HepG2 (cell line): ENCODE data around the gene JPH4. TPM values are rescaled to one million over a fixed set of nuclear protein-coding genes. Genes with fewer than 3 reads are reported as not detected.

ENCODE experiments used
- AKNA ChIP-seq: sonication (generic); formaldehyde crosslinking; IDR thresholded peaks from 2 replicates; pipeline ENCODE4 v1.4.0; 2020; ENCODE audit warnings: missing genetic modification reagents, borderline replicate concordance
- ATF1 ChIP-seq: IDR thresholded peaks from 2 replicates; pipeline ENCODE4 v1.6.1; 2016; ENCODE audit warnings: mild to moderate bottlenecking, control low read depth
- CTCF ChIP-seq: sonication (generic); formaldehyde crosslinking; IDR thresholded peaks from 2 replicates; pipeline ENCODE4 v1.5.0; 2020; ENCODE audit warnings: mild to moderate bottlenecking, missing genetic modification reagents, moderate library complexity
- ELF4 ChIP-seq: sonication (generic); formaldehyde crosslinking; IDR thresholded peaks from 2 replicates; pipeline ENCODE4 v1.5.0; 2020; ENCODE audit warnings: missing genetic modification reagents, mild to moderate bottlenecking, moderate library complexity, borderline replicate concordance
- ETS1 ChIP-seq: sonication (generic); formaldehyde crosslinking; IDR thresholded peaks from 2 replicates; pipeline ENCODE4 v1.4.0; 2020; ENCODE audit warnings: missing genetic modification reagents
- GPN1 ChIP-seq: sonication (generic); formaldehyde crosslinking; IDR thresholded peaks from 2 replicates; pipeline ENCODE4 v1.5.1; 2020; ENCODE audit warnings: missing genetic modification reagents, borderline replicate concordance
- ISL2 ChIP-seq: sonication (generic); formaldehyde crosslinking; IDR thresholded peaks from 2 replicates; pipeline ENCODE4 v1.5.0; 2020; ENCODE audit warnings: missing genetic modification reagents
- MIXL1 ChIP-seq: IDR thresholded peaks from 2 replicates; pipeline ENCODE4 v1.6.1; 2016
- ZBTB42 ChIP-seq: sonication (generic); formaldehyde crosslinking; IDR thresholded peaks from 2 replicates; pipeline ENCODE4 v1.5.0; 2020; ENCODE audit warnings: mild to moderate bottlenecking, missing genetic modification reagents
- ZKSCAN1 ChIP-seq: fragments of 150-350 bp; IDR thresholded peaks from 2 replicates; pipeline ENCODE4 v1.6.1; 2014; ENCODE audit warnings: low read length
- ZKSCAN8 ChIP-seq: IDR thresholded peaks from 2 replicates; pipeline ENCODE4 v1.6.1; 2016; ENCODE audit warnings: borderline replicate concordance, missing genetic modification reagents, missing compliant biosample characterization
- ZNF317 ChIP-seq: sonication (generic); formaldehyde crosslinking; IDR thresholded peaks from 2 replicates; pipeline ENCODE4 v1.5.0; 2020; ENCODE audit warnings: mild to moderate bottlenecking, missing genetic modification reagents
- ZNF468 ChIP-seq: sonication (generic); formaldehyde crosslinking; IDR thresholded peaks from 2 replicates; pipeline ENCODE4 v1.8.0; 2022; ENCODE audit warnings: mild to moderate bottlenecking, moderate library complexity, missing genetic modification reagents
- ZNF549 ChIP-seq: sonication (generic); formaldehyde crosslinking; IDR thresholded peaks from 2 replicates; pipeline ENCODE4 v1.5.0; 2020; ENCODE audit warnings: missing genetic modification reagents
- ZNF614 ChIP-seq: IDR thresholded peaks from 2 replicates; pipeline ENCODE4 v1.6.1; 2018; ENCODE audit warnings: missing biosample characterization, missing genetic modification reagents, inconsistent platforms, borderline replicate concordance
- ZNF703 ChIP-seq: sonication (generic); formaldehyde crosslinking; IDR thresholded peaks from 2 replicates; pipeline ENCODE4 v1.5.1; 2020; ENCODE audit warnings: missing genetic modification reagents, mild to moderate bottlenecking, moderate library complexity, borderline replicate concordance
- ZXDC ChIP-seq: sonication (generic); formaldehyde crosslinking; IDR thresholded peaks from 2 replicates; pipeline ENCODE4 v1.5.0; 2020; ENCODE audit warnings: mild to moderate bottlenecking, missing genetic modification reagents
- polyA plus RNA-seq, 8 experiments: library from polyadenylated mRNA; depleted of rRNA in 3 of 8; stranded (reverse) in 7 of 8; unstranded in 1 of 8; fragments of >200 nt; fragmentation: Illumina TruSeq in 4 of 8; extraction: Trizol in 4 of 8; gene quantifications; 2 replicates each; pipeline versions ENCODE4 v1.2.1 to v1.2.3, GENCODE V29; 2011 to 2016; ENCODE audit warnings: low read depth in 4 of 8, missing spikeins in 1 of 8, mixed read lengths in 1 of 8; ENCODE audit not compliant: insufficient read depth in 1 of 8
- total RNA-seq, 5 experiments: library from RNA; depleted of rRNA; stranded (reverse); fragments of >200 nt; fragmentation: Illumina TruSeq; extraction: Trizol; gene quantifications; 2 replicates each; pipeline ENCODE4 v1.2.3, GENCODE V29; 2016; ENCODE audit warnings: low read depth in 1 of 5

Gene JPH4
- total and polyA plus RNA-seq, 2 of the 13 experiments (the other 11 are each of a cell fraction or from before 2014, with no cell fraction given), result 0.08 to 0.22 TPM

GRCh38 chr14:23559010-23559925 lies 19.3 kb downstream of the JPH4 start (continued):
- TF ChIP-seq AKNA (no peak), ZKSCAN1 (no peak), GPN1 (CRISPR knock-in tag) (no peak), ZBTB42 (no peak), ELF4 (CRISPR knock-in tag) (no peak), ETS1 (CRISPR knock-in tag) (no peak), ZNF703 (CRISPR knock-in tag) (no peak), ZKSCAN8 (CRISPR knock-in tag) (no peak; the same call in 1 of the 2 replicates), ZNF468 (CRISPR knock-in tag) (no peak; the same call in 1 of the 2 replicates), ZNF614 (CRISPR knock-in tag) (peak; percentile 20; the same call in 1 of the 2 replicates), ISL2 (CRISPR knock-in tag) (no peak), MIXL1 (CRISPR knock-in tag) (no peak), ZNF549 (CRISPR knock-in tag) (no peak), ZXDC (no peak), ATF1 (CRISPR knock-in tag) (no peak), CTCF (CRISPR knock-in tag) (peak; percentile 99), ZNF317 (CRISPR knock-in tag) (0 out of 2 replicates have a peak, but pooled peaks have one; percentile 23)
